ENCODE data around the gene GRIN2D. TPM values are rescaled to one million over a fixed set of nuclear protein-coding genes. Genes with fewer than 3 reads are reported as not detected.
"Not testable (repeated sequence)": the region's sequence is repeated elsewhere in the genome, so short reads cannot be mapped to it uniquely, and the experiment has no call there.

The GRIN2D gene
- total RNA-seq, 1 donor from 2014 or later = 1.1 TPM

- intact Hi-C loops (cut with DNase I) = no loop called here
- ATAC-seq (no peak), DNase-seq (ENCODE audit: low spot score) (no peak)
Observed at GRCh38 chr19:48368936-48369335, 24.5 kb upstream of the GRIN2D start.

GRCh38 chr19:48370955-48371354 is 22.5 kb upstream of the GRIN2D start:
- DNase-seq (ENCODE audit: low spot score) (no peak), ATAC-seq (no peak)
- intact Hi-C loops (cut with DNase I) = no loop called here

- no peak for DNase-seq (ENCODE audit: low spot score)
- ATAC-seq = no peak
- intact Hi-C loops (cut with DNase I) = no loop called here
Observed at GRCh38 chr19:48371367-48371766, 22.1 kb upstream of the GRIN2D start.

GRCh38 chr19:48371771-48372170 is 21.7 kb upstream of the GRIN2D start:
- DNase-seq (ENCODE audit: low spot score); intact Hi-C loops (cut with DNase I); ATAC-seq: not testable (repeated sequence)

GRCh38 chr19:48372904-48373303 is 20.6 kb upstream of the GRIN2D start:
- intact Hi-C loops (cut with DNase I) = no loop called here
- ATAC-seq (no peak), DNase-seq (ENCODE audit: low spot score) (no peak)

- no peak for DNase-seq (ENCODE audit: low spot score)
- intact Hi-C loops (cut with DNase I) = no loop called here
- no peak for ATAC-seq
Observed at GRCh38 chr19:48373567-48373966, 19.9 kb upstream of the GRIN2D start.

GRCh38 chr19:48378194-48378570 is 15.3 kb upstream of the GRIN2D start:
- intact Hi-C loops (cut with DNase I) = no loop called here
- ATAC-seq (no peak), DNase-seq (ENCODE audit: low spot score) (no peak)

GRCh38 chr19:48379058-48379457 is 14.4 kb upstream of the GRIN2D start:
- intact Hi-C loops (cut with DNase I) = no loop called here
- ATAC-seq (no peak), DNase-seq (ENCODE audit: low spot score) (no peak)

GRCh38 chr19:48381178-48381950 is 12.1 kb upstream of the GRIN2D start:
- intact Hi-C loops (cut with DNase I) = no loop called here
- ATAC-seq (no peak), DNase-seq (ENCODE audit: low spot score) (no peak)

GRCh38 chr19:48382286-48382685 is 11.2 kb upstream of the GRIN2D start:
- ATAC-seq = no peak
- intact Hi-C loops (cut with DNase I) = no loop called here
- DNase-seq (ENCODE audit: low spot score) = no peak

- no peak for DNase-seq (ENCODE audit: low spot score)
- ATAC-seq = no peak
- intact Hi-C loops (cut with DNase I) = no loop called here
Observed at GRCh38 chr19:48385461-48386087, 7.9 kb upstream of the GRIN2D start.

GRCh38 chr19:48386981-48387380 is 6.5 kb upstream of the GRIN2D start:
- ATAC-seq (no peak), DNase-seq (ENCODE audit: low spot score) (no peak)
- intact Hi-C loops (cut with DNase I) = no loop called here

GRCh38 chr19:48390188-48391099 is 3.0 kb upstream of the GRIN2D start:
- peak; percentile 89 for ATAC-seq
- peak; percentile 80 for DNase-seq (ENCODE audit: low spot score)
- intact Hi-C loops (cut with DNase I) = loop anchor here (10.0 kb wide), 1 partner anchor 194 kb away; no protein-coding TSS in a partner anchor

- peak; percentile 89 for DNase-seq (ENCODE audit: low spot score)
- intact Hi-C loops (cut with DNase I) = loop anchor here (10.0 kb wide), 1 partner anchor 193 kb away; no protein-coding TSS in a partner anchor
- peak; percentile 96 for ATAC-seq
Observed at GRCh38 chr19:48391100-48392005, 2.1 kb upstream of the GRIN2D start, which contains the start of gene KDELR1. KDELR1 (minus strand) TSS chr19:48391551; CDS start chr19:48391358, 193 bp downstream.

- intact Hi-C loops (cut with DNase I) = loop anchor here (10.0 kb wide), 1 partner anchor 193 kb away; no protein-coding TSS in a partner anchor
- not testable (repeated sequence) for DNase-seq (ENCODE audit: low spot score)
Observed at GRCh38 chr19:48392006-48392344, 1.5 kb upstream of the GRIN2D start.

GRCh38 chr19:48392860-48393558 is 459 bp upstream of the GRIN2D start:
- DNase-seq (ENCODE audit: low spot score) (no peak), ATAC-seq (no peak)
- intact Hi-C loops (cut with DNase I) = loop anchor here (10.0 kb wide), 1 partner anchor 192 kb away; no protein-coding TSS in a partner anchor

More at GRCh38 chr19:48392006-48392344, 1.5 kb upstream of the GRIN2D start:
- ATAC-seq = not testable (repeated sequence)

- DNase-seq (ENCODE audit: low spot score) (no peak), ATAC-seq (no peak)
- intact Hi-C loops (cut with DNase I) = loop anchor here (10.0 kb wide), 1 partner anchor 190 kb away; no protein-coding TSS in a partner anchor
Observed at GRCh38 chr19:48394331-48395169, 1.1 kb downstream of the GRIN2D start.
